CD4-positive, alpha-beta T cell treated with Interleukin-17A for 1 hour (primary cell): ENCODE measurements around the gene NDRG2.
A peak's percentile ranks its signal among the peaks of the same experiment; 100 is the strongest.
"Not testable (repeated sequence)": the region's sequence is repeated elsewhere in the genome, so short reads cannot be mapped to it uniquely, and the experiment has no call there.

Experiments used
- DNase-seq: peaks from one replicate; pipeline ENCODE4 v3.0.0-alpha.2; 2020

Gene NDRG2

DNA sequence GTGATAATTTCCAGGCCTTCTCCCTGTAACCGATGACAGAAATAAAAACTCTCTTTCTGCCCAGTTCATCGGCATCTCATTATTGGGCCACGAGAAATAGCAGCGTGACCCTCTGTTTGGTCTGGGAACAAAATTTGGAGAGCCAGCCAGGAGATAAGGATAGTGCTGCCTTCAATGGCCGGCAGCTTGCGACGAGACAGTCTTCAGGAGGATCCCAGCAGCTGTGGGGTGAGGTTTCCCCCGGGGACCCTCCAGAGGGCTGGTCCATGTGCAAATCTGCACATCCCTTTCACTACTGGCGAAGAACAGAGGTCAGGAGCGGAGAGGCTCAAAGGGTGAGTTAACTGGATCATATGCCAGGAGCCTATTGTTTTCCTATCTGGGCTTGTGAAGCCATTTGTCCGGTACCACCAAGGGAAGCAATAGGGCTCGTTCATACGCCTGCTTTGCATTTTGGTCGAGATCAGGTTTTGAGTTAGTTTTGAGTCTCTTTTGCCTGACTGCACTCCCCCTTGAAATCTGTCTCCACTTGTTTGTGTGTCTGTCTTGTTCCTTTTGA is 21.0 kb downstream of the NDRG2 start:
- DNase-seq: no peak

DNA sequence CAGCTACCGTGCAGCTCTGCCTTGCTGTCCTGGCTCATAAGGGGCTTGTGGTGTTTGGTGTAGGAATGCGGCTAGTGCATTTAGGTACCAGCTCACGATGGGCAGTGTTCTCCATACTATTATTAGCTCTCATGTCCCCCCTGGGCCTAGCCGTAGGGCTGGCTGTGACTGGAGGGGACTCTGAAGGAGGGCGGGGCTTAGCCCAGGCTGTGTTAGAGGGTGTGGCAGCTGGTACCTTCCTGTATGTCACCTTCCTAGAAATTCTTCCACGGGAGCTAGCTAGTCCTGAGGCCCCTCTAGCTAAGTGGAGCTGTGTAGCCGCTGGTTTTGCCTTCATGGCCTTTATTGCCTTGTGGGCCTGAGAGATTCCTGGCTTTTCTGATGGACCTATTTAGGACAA is 23.6 kb downstream of the NDRG2 start:
- DNase-seq: no peak

DNA sequence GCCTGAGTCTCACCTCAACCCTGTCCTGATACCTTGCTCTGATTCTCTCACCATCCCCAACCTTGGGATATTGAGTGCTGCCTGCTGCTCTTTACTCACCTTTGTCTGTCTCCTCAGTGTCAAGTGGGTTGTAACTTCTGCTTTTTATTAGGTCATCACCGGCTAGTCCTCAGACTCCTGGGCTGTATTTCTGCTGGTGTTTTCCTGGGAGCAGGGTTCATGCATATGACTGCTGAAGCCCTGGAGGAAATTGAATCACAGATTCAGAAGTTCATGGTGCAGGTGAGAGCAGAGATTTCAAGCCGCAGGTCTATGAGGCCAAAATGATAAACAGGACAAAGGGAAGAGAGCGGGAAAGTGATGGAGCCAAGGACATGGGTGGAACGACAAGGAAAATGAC is 25.3 kb downstream of the NDRG2 start:
- no peak for DNase-seq

DNA sequence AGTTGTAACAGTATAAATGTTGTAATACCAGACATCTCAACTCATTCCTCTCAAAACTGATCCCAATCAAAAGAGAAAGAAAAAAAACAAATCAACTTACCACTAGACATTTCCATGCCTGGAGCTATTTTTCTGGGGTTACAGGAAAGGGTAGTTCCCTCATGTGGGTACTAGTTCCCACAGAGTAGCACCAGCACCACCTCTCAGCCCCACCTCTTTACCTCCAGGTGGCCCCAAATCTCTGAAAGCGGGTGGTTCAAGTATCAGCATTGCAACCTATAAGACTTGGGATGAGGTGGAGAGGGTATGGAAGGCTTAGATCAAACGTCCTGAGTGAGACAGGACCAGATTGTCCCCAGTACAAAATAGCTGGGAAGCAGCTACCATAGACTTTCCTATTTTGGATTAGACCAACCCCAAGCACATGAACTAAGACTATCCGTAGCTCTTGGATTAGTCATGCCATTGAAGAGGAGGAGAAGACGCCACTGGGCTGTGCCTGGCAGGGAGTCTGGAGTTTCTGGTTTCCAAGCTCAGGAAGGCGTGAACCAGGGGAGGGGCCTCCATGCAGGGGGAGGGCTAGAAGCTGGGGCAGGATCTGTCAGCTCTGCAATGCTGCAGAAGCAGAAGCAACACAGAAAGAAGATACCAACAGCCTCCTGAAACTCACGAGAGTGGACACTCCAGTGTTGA is 26.0 kb downstream of the NDRG2 start, which contains the start of gene SLC39A2:
TSS of gene SLC39A2 (plus strand) at position 620 of the 693 bp plus-strand sequence. CDS start 154 bp downstream, outside the sequence.
- DNase-seq: no peak

DNA sequence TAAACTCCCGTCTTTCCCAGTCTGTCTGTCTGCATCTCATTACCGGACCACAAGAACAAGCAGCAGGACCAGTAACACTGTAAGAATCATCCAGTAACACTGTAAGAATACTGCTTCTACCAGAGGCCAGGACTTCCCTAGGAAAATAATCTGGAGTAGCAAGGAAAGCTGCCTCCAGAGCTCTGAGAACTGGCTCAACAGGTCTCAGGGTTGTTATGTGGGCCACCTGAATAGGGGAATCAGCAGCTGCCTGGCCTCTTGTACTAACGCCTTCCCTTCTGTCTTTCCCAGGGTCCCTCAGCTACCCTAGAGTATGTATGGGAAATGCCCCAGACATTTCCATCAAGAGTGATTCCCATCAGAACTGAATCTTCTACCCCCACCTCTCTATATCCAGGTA is 26.7 kb downstream of the NDRG2 start:
- DNase-seq: no peak

DNA sequence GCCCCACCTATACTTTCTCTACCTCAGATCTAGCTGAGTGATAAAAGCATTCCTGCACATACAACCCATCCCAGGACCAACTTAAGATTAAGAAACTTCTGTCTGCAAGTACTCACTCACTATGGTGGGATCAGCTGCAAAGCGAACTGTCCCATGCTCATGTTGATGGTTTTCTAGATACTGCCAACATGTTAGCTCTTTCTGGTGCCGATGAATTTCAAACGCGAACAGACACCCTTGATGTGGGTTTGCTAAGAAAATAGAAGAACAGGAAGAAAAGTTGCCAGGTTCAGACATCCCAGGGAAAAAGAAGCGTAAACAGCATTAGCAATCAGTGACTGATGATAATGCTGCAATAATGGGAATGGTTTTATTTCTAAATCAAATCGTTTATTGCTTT is 27.3 kb downstream of the NDRG2 start:
- no peak for DNase-seq

GRCh38 chr14:20997115-20997514 is 27.7 kb downstream of the NDRG2 start:
- no peak for DNase-seq

DNA sequence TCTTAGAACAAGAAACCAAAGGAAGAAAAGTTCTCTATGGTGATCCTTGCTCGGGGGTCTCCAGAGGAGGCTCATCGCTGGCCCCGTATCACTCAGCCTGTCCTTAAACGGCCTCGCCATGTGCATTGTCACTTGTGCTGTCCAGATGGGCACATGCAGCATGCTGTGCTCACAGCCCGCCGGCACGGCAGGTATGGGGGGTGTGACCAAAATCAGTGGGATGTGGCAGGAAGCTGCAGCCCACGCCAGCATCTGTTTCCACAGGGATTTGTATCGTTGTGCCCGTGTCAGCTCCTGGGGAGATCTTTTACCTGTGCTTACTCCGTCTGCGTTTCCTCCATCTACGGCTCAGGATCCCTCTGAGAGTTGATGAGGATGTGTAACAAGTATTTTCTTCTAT is 28.3 kb downstream of the NDRG2 start:
- no peak for DNase-seq

- DNase-seq: peak; percentile 92
Observed at GRCh38 chr14:20989787-20990600, 34.9 kb downstream of the NDRG2 start, which contains the start of gene METTL17. TSS of gene METTL17 (plus strand) at chr14:20989980. CDS start at chr14:20990003, 23 bp downstream.

GRCh38 chr14:20989471-20989786 is 35.4 kb downstream of the NDRG2 start:
- DNase-seq: no peak

- DNase-seq: no peak
Observed at GRCh38 chr14:20988717-20989470, 36.0 kb downstream of the NDRG2 start.

- no peak for DNase-seq
Observed at GRCh38 chr14:20986811-20987210, 38.0 kb downstream of the NDRG2 start.

DNA sequence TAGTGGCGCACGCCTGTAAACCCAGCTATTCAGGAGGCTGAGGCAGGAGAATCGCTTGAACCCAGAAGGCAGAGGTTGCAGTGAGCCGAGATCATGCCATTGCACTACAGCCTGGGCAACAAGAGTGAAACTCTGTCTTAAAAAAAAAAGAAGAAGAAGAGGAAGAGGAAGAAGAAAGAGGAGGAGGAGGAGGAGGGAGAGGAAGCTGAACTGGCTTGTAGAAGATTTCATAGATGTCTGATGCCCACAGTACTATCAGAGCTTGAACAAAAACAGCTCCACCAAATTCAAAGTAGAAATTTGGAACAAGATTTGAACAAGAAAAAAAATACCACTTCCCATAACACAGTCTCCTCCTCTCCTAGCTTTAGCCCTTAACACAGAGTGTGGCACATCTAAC is 39.2 kb downstream of the NDRG2 start:
- not testable (repeated sequence) for DNase-seq

GRCh38 chr14:20982646-20983369 is 42.1 kb downstream of the NDRG2 start:
- no peak for DNase-seq

DNA sequence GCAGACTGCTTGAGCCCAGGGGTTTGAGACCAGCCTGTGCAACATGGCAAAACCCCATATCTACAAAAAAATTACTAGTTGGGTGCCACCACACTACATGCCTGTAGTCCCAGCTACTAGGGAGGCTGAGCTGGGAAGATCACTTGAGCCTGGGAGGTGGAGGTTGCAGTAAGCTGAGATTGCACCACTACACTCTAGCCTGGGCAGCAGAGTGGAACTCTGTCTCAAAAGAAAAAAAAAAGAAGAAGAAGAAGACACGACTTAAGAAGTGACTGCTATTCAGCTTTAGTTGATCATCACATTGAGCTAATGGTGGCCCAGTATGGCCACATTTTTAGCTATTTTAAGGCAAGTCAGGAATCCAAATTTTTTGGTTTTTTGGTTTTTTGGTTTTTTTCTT is 44.0 kb downstream of the NDRG2 start:
- no peak for DNase-seq

DNA sequence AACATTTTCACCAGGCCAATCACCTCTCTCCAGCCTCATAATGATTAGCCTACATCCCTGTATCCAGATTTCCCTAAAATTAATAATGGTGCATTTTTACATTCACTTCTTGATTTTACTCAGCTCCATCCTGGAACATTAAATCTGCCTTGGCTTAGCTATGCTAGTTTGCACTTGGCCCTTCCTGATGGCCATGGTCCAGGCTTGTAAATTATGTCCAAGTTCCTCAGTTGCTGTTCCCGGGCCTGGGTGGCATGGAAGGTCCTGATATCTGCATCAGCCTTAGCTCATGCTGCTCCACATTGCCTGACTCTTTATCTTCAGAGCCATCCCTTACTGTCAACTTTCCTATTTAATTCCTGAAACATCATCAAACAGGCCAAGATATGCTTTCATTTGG is 46.2 kb downstream of the NDRG2 start:
- no peak for DNase-seq

- DNase-seq: no peak
Observed at GRCh38 chr14:20976291-20976690, 48.6 kb downstream of the NDRG2 start.

GRCh38 chr14:20973501-20973900 is 51.4 kb downstream of the NDRG2 start:
- no peak for DNase-seq

DNA sequence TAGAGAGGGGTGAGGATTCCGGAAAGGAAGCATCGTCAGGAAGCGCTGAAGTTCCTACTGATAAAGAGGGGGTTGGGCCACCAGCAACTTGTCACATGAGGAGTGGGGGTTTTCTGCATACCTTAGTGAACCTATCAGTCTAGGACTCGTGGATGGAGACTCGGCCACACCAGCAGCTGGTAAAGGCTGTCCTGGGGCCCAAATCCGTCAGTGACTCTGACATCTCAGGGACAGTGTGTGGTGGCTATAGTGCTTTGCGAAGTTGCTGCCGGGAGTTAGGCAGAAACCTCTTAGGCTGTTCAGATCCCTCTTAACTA is 53.2 kb downstream of the NDRG2 start:
- DNase-seq: no peak

- peak; percentile 83 for DNase-seq
Observed at GRCh38 chr14:20970983-20971704, 53.7 kb downstream of the NDRG2 start.

GRCh38 chr14:20970647-20970982 is 54.2 kb downstream of the NDRG2 start:
- no peak for DNase-seq

GRCh38 chr14:20969336-20969735 is 55.5 kb downstream of the NDRG2 start:
- no peak for DNase-seq
